Measurements from ENCODE around the gene MAP1B. TPM values are rescaled to one million over a fixed set of nuclear protein-coding genes. Genes with fewer than 3 reads are reported as not detected.

Gene MAP1B
- total RNA-seq, 1 experiment from 2014 or later: 163 TPM

DNA sequence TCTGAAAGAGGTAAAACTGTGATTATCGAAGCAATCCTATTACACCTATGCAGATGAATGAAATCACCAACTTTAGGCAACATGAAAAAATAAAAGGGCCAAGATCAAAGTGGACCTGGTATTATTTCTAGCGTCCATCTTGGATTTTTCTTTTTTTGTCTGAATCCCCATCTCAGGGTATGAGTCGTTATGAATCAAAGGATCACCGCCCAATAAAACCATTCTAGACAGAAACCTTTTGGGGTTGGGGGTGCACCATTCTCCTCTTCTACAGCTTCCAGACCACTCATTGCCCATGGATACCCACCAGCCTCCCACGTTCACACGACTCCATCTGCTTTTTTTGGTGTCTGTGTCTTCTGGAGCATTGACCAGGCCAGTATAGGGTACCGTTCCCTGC is 33.4 kb downstream of the MAP1B start:
- DNase-seq: no peak
- Histone ChIP-seq H4K20me1 (ENCODE audit: insufficient read depth) (0 out of 2 replicates have a peak, but pooled peaks cover 4% of the 10 kb centered on the region), H3K27me3 (ENCODE audit: insufficient read depth, low read depth) (no peaks in the 10 kb centered on the region), H3K9me2 (ENCODE audit: insufficient read depth) (no peaks in the 10 kb centered on the region), H3K27ac (peak overlapping the region; percentile 72), H3K4me2 (peak overlapping the region; percentile 37; the same call in 1 of the 2 replicates), H3K4me3 (no peak overlapping the region), H3F3A (ENCODE audit: insufficient read depth, low read depth) (peaks cover 10% of the 10 kb centered on the region; the same call in 1 of the 2 replicates), H3K9me3 (ENCODE audit: insufficient read depth, low read depth) (no peaks in the 10 kb centered on the region), H2AFZ (no peak overlapping the region), H3K4me1 (replicated peaks; ENCODE audit: insufficient read depth) (peaks cover 27% of the 10 kb centered on the region), H3K36me3 (ENCODE audit: low read depth) (peaks cover 22% of the 10 kb centered on the region; the same call in 1 of the 2 replicates), H3K79me2 (ENCODE audit: low read depth) (peaks cover 52% of the 10 kb centered on the region)
- no peak for TF ChIP-seq EZH2 (IDR thresholded peaks at IDR 0.05; ENCODE audit: low read depth)
- TF ChIP-seq, protein P1, sequence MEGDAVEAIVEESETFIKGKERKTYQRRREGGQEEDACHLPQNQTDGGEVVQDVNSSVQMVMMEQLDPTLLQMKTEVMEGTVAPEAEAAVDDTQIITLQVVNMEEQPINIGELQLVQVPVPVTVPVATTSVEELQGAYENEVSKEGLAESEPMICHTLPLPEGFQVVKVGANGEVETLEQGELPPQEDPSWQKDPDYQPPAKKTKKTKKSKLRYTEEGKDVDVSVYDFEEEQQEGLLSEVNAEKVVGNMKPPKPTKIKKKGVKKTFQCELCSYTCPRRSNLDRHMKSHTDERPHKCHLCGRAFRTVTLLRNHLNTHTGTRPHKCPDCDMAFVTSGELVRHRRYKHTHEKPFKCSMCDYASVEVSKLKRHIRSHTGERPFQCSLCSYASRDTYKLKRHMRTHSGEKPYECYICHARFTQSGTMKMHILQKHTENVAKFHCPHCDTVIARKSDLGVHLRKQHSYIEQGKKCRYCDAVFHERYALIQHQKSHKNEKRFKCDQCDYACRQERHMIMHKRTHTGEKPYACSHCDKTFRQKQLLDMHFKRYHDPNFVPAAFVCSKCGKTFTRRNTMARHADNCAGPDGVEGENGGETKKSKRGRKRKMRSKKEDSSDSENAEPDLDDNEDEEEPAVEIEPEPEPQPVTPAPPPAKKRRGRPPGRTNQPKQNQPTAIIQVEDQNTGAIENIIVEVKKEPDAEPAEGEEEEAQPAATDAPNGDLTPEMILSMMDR (conservative IDR thresholded peaks at IDR 0.05): no peak
- BruUV-seq (replicated peaks): no TSS peak
- ChIA-PET POLR2A (ENCODE audit: unreplicated experiment) (no interaction called here), CTCF (no interaction called here)
- intact Hi-C loops (cut with micrococcal nuclease; ENCODE audit: unreplicated experiment): loop anchor here (1.0 to 2.0 kb wide), 2 partner anchors 39 to 126 kb away; no protein-coding TSS in a partner anchor

DNA sequence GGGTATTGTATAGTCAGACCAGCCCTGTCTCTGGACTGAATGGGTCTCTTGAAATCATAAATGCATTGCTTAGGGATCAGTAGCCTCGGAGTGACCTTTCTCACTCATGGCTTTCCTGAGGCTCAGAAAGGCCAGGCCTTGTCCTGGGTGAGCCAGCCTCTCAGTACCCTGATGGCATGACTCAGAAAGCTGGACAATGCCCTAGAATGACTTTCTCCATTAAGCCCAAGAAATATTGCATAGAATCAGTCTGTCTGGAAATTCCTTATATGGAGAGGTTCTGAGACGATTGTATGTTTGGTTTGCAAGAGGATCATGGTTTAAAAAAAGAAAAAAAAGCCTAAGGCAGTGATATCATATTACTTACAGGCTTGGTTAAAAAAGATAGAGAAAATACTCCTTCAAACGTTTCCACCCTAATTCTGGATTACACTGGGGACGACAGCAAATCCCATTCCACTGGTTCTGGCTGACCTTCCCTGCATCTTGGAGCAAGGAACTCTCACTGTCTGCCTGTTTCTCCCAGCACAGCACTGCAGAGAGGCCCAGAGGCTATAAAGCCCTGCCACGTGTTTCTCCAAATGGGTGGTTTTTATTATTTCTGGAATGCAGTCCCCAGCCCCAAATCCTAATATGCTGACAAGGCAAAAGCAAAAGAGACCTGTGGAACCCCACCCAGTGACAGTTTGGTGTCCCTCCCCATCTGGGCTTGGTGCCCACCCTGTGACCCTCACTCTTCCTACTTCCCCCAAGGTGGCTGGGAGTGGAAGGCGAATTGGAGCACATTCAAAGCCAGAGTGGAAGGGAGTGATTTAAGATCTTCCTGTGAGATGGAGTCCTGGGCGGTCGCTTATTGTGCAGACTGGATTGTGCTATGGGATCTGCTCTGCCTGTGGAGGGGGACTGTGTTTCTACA is 34.4 kb downstream of the MAP1B start:
- Histone ChIP-seq H3F3A (ENCODE audit: insufficient read depth, low read depth) (peaks cover 10% of the 10 kb centered on the region; the same call in 1 of the 2 replicates), H3K79me2 (ENCODE audit: low read depth) (peaks cover 47% of the 10 kb centered on the region), H3K9me3 (ENCODE audit: insufficient read depth, low read depth) (no peaks in the 10 kb centered on the region), H3K27me3 (ENCODE audit: insufficient read depth, low read depth) (no peaks in the 10 kb centered on the region), H4K20me1 (ENCODE audit: insufficient read depth) (0 out of 2 replicates have a peak, but pooled peaks cover 4% of the 10 kb centered on the region), H3K9me2 (ENCODE audit: insufficient read depth) (no peaks in the 10 kb centered on the region), H3K4me3 (no peak overlapping the region), H2AFZ (no peak overlapping the region), H3K4me1 (replicated peaks; ENCODE audit: insufficient read depth) (peaks cover 27% of the 10 kb centered on the region), H3K36me3 (ENCODE audit: low read depth) (peaks cover 18% of the 10 kb centered on the region; the same call in 1 of the 2 replicates), H3K27ac (peak overlapping the region; percentile 72), H3K4me2 (peak overlapping the region; percentile 37)
- ChIA-PET CTCF (no interaction called here), POLR2A (ENCODE audit: unreplicated experiment) (no interaction called here)
- BruUV-seq (replicated peaks): TSS peak; percentile 83
- TF ChIP-seq EZH2 (IDR thresholded peaks at IDR 0.05; ENCODE audit: low read depth): no peak
- TF ChIP-seq, protein P1 (conservative IDR thresholded peaks at IDR 0.05): no peak
- peak; percentile 61 to 79 for DNase-seq
- intact Hi-C loops (cut with micrococcal nuclease; ENCODE audit: unreplicated experiment): loop anchor here (1.0 to 2.0 kb wide), 2 partner anchors 38 to 125 kb away; no protein-coding TSS in a partner anchor

DNA sequence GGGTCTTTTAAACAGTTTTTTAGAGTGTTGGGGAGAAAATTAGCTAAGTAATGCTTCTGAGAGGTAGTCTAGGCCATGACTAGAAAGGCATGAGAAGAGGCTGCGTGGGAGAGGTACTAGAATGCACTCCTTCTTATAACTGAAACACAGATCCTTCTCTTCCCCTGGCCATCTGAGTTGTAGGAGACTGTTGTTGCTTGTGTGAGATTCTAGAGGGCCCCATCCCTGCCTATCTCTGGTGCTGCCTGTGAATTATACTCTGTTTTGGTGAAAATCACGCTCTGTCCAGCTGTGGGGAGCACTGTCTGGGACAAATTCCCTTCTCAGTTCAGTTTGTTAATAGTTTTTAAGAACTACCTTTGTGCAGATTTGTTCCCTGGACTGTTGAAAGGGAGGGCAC is 37.5 kb downstream of the MAP1B start:
- CTCF ChIA-PET: no interaction called here

More for the DNA sequence above, 37.5 kb downstream of the MAP1B start:
- Histone ChIP-seq H3K9me2 (ENCODE audit: insufficient read depth) (no peaks in the 10 kb centered on the region), H3K4me1 (replicated peaks; ENCODE audit: insufficient read depth) (peaks cover 27% of the 10 kb centered on the region), H3F3A (ENCODE audit: insufficient read depth, low read depth) (peaks cover 11% of the 10 kb centered on the region; the same call in 1 of the 2 replicates), H3K9me3 (ENCODE audit: insufficient read depth, low read depth) (no peaks in the 10 kb centered on the region), H3K36me3 (ENCODE audit: low read depth) (peaks cover 22% of the 10 kb centered on the region), H4K20me1 (ENCODE audit: insufficient read depth) (peaks cover 5% of the 10 kb centered on the region), H3K4me3 (no peak overlapping the region), H3K27me3 (ENCODE audit: insufficient read depth, low read depth) (no peaks in the 10 kb centered on the region), H2AFZ (no peak overlapping the region), H3K4me2 (no peak overlapping the region), H3K27ac (0 out of 2 replicates have a peak overlapping the region, but pooled peaks have one; percentile 4), H3K79me2 (ENCODE audit: low read depth) (peaks cover 45% of the 10 kb centered on the region)
- intact Hi-C loops (cut with micrococcal nuclease; ENCODE audit: unreplicated experiment): no loop called here
- POLR2A ChIA-PET (ENCODE audit: unreplicated experiment): no interaction called here
- no peak for DNase-seq
- no peak for TF ChIP-seq EZH2 (IDR thresholded peaks at IDR 0.05; ENCODE audit: low read depth)
- TF ChIP-seq, protein P1 (conservative IDR thresholded peaks at IDR 0.05): no peak
- no TSS peak for BruUV-seq (replicated peaks)
